ENCODE data around the gene NR5A2.

NR5A2 gene

GRCh38 chr1:200226969-200227303, 199.4 kb downstream of the NR5A2 start:
- TF ChIP-seq, protein P1, sequence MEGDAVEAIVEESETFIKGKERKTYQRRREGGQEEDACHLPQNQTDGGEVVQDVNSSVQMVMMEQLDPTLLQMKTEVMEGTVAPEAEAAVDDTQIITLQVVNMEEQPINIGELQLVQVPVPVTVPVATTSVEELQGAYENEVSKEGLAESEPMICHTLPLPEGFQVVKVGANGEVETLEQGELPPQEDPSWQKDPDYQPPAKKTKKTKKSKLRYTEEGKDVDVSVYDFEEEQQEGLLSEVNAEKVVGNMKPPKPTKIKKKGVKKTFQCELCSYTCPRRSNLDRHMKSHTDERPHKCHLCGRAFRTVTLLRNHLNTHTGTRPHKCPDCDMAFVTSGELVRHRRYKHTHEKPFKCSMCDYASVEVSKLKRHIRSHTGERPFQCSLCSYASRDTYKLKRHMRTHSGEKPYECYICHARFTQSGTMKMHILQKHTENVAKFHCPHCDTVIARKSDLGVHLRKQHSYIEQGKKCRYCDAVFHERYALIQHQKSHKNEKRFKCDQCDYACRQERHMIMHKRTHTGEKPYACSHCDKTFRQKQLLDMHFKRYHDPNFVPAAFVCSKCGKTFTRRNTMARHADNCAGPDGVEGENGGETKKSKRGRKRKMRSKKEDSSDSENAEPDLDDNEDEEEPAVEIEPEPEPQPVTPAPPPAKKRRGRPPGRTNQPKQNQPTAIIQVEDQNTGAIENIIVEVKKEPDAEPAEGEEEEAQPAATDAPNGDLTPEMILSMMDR (IDR thresholded peaks at IDR 0.05), result no peak
- no peak for DNase-seq
- Histone ChIP-seq H3K36me3 (no peaks in the 10 kb centered on the region), H3K9me3 (no peaks in the 10 kb centered on the region), H3K27ac (no peak overlapping the region), H3K4me1 (no peaks in the 10 kb centered on the region), H3K27me3 (peaks cover 0 to 3% of the 10 kb centered on the region in 2 donors), H3K4me3 (no peak overlapping the region)
- intact Hi-C loops (cut with DNase I; ENCODE audit: low total_unique reads), result no loop called here

Measured in tibial artery (tissue), 4 donors.